Midbrain (tissue), 1 donor: ENCODE data around the gene ENDOV.
A peak's percentile ranks its signal among the peaks of the same experiment; 100 is the strongest.

ENCODE experiments used
- DNase-seq: peaks from one replicate; lab custom pipeline; 2025; lab: John Stamatoyannopoulos, UW

The ENDOV gene

GRCh38 chr17:80468242-80468641 is 53.3 kb downstream of the ENDOV start:
- DNase-seq, result no peak

- no peak for DNase-seq
Measured at GRCh38 chr17:80468781-80469493, 54.0 kb downstream of the ENDOV start.

DNA sequence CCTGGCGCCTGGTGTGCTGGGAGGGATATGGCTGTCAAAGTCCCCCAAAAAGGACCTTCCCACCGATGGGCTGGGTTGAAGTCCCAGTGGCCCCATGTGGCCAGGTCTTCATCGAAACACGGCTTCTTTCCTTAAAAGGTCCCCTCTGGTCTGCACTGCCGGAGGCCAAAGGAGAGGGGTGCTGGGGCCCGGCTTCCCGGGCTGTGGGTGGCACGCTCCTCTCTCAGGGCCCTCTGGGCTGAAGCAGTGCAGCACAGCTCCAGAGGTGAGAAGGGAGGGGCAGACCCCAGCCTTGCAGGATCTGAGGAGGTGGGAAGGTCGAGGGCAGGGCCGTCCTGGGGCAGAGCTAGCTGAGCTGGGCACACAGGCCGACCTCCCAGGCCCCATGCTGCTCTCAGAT is 54.7 kb downstream of the ENDOV start:
- no peak for DNase-seq

- no peak for DNase-seq
Measured at GRCh38 chr17:80470603-80471002, 55.6 kb downstream of the ENDOV start.

GRCh38 chr17:80471922-80472321 is 57.0 kb downstream of the ENDOV start:
- DNase-seq, result no peak

DNA sequence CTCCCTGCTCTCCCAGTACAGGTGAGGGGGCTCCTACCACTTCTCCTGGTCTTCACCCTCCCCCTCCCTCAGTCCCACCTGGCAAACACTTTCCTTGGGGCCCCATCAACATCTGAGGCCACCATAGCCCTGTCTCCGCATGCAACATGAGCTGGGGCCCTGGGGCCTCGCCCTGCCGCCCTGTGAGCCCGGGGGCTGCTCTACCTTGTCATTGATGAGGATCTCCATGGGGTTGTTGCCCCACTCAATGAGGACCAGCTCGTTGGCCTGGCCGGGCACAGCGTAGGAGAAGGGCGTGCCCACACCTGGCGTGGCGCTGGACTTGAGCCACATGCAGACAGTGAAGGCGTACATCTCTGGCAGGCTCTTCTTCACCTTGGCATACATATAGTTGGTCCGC is 58.0 kb downstream of the ENDOV start:
- DNase-seq, result no peak

DNA sequence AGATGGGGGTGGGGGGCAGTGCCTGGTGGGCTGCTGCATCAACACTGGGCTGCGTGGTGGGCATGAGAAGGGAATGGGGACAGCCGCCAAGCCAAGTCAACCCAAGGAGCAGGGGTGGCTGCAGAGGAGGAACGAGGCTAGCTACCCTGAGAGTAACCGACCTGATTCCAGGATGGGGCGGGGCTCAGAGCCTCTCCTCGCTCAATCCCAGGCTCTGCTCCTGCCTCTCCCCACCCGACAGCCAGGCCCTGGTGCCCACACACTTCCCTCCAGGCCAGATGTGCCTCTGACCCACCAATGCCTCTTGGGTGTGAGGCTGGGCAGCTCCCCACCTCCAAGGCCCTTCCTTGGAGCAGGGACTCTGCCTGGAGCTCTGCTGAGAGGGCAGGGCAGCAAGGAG is 58.7 kb downstream of the ENDOV start:
- DNase-seq, result no peak

DNA sequence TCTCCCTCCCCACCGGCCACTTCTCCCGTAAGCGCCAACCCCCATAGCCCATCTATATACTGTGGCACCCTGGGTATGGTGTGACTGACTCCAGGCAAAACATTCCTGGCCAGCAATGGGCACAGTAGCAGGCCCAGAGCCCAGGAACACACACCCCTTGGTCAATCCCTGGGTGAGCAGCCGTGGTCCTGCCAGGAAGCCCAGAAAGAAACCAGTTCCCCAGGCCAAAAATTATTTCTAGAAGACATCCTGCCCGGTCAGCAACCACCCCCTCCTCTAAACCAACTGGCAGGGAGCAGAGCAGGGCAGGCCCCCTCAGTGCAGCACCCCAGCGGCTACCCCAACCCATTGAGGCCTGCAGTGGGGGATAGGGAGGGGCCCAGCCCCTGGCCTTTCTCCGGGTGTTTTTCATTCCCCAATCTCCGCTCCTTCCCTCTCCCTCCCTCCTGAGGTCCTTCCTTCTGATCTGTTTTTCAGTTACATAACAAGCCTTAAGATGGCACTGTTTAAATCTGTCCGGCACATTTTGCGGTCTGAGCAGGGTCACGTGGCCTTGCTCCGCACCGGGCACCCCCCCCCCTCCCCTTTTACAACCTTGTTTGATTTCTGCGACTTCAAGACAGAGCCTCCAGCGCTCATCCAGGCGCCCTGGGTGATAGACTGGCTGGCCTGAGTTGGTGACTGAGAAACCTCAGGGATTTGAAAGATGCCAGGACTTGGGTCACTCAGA is 59.4 kb downstream of the ENDOV start:
- peak; percentile 29 for DNase-seq

GRCh38 chr17:80474961-80475909 is 60.3 kb downstream of the ENDOV start:
- DNase-seq, result no peak

GRCh38 chr17:80475910-80476876 is 61.2 kb downstream of the ENDOV start, which contains the start of gene NPTX1:
Gene NPTX1 (minus strand): TSS chr17:80476607. CDS start chr17:80476446, 161 bp downstream.
- no peak for DNase-seq

GRCh38 chr17:80476877-80477646 is 62.1 kb downstream of the ENDOV start:
- no peak for DNase-seq

DNA sequence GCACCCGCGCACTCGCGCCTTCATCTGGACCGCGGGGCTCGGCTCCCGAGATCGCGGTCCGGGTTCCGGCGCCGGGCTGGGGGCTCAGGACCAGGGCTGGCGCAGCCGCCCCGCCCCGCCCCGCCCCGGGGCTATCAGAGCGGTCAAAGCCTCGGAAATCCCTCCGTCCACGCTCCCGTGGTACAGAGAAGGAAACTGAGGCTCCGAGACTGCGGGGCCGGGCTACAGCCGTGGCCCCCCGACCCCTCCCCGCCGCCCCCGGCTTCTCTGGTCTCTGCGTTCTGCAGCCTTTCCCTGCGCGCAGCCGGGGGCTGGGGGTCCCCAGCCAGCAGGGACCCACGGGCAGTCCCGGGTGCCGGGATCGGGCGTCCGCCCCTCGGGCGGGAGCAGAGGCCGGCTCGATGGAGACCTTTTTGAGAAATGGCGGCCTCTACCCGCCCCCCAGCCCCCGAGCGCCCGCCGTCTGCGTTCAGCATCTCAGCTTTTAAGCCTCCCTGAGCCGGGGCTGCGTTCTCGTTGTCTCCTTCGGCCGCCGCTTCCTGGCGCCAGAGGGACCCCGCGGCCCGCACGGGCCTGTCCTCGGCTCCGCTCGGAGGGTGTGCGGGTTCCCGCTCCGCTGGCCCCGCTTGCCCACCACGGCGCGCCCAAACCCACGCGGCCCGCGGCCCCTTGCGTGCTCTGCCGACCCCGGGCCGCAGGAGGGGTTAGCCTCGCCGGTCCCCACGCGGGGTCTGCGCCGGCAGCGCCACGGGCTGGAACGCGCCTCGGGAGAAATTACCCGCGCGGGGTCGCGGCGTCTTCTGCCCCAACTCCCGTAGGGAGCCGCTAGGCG is 62.9 kb downstream of the ENDOV start:
- peak; percentile 14 for DNase-seq

DNA sequence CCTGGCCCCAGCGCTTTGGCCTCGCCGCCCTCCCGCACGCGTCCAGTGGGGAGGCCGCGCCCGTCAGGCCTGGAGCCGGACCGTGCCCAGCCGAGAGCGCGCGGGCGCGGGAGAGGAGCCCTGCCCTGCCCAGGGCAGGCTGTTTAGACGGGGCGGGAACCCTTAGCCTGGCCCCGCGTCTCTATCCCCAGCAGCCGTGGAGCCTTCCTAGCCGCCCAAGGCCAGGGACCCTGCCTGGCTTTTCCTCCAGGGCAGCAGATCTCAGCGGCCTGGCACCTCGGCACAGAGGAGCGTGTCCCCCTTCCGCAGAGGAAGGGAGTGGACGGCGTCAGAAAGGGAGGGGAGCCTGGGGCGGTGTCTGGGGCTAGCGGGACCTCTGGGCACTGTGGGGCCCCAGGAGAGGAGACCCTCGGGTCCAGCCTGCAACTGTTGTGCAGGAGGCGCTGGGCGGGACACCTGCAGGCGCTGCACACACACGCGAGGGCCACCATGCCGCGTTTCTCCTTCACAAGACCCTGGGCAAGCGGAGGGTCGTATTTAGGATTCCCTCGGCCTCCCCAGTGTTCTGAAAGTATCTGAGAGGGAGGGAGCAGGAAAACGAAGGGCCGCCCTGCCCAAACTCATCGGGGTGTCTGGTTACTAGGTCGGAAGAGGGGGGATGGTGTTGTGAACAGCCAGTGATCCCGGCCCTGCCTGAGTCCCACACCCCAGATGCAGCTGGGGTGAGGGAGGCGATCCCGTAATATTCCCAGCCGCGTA is 63.7 kb downstream of the ENDOV start:
- DNase-seq, result no peak

DNA sequence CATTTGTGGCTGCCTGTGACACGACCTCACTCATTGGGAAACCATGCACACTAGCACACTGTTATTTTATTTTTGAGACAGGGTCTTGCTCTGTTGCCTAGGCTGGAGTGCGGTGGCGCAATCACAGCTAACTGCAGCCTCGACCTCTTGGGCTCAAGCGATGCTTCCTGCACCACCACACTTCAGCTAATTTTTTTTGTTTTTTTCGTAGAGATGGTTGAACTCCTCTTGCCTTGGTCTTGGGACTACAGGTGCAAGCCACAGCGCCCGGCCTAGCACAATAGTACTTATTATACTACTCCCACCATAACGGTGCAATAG is 64.2 kb downstream of the ENDOV start:
- no peak for DNase-seq

DNA sequence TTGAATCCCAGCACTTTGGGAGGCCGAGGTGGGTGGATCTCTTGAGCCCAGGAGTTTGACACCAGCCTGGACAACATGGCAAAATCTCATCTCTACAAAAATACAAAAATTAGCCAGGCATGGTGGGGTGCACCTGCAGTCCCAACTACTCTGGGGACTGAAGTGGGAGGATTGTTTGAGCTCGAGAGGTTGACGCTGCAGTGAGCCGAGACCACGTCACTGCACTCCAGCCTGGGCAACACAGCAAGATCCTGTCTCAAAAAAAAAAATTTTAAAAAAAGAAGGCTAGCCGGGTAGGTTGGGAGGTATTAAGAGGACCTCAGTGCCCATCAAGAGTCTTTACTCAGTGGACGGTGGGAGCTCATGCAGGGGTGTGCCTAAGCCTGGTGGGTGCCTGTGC is 65.3 kb downstream of the ENDOV start:
- DNase-seq, result no peak

DNA sequence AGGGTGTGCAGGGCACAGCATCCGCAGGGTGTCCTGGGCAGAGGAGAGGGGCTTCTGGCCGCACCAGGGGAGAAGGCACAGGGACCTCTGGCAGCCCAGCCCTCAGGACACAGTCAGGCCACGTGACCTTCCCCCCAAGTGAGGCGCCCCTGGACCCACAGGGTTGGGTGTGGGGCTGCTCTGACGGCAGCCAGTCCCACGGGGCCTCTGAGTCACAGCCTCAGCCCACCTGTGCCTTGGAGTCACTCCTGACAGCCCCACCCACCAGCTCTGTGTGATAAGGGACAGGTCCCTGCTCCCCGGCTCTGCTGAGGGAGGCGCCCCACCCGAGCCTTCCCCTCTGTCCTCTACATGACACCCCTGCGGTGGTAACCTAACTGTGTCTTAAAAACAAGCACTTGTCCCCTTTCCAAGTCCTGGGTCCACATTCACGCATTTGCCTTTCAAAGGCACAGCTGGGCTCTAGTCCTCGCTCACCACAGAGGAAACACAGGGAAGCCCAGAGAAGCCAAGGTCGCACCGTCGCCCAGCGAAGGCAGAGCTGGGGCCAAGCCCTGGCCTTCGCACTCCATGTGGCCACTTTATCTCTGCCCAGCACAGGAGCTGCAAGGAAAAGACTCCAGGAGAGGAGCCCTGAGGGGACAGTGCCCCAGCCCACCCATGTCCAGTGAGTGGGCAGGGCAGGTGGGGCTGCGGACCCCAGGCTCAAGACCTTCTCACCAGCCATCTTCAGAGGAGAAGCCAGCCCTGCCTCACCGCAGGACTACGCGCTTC is 66.5 kb downstream of the ENDOV start:
- DNase-seq, result no peak

DNA sequence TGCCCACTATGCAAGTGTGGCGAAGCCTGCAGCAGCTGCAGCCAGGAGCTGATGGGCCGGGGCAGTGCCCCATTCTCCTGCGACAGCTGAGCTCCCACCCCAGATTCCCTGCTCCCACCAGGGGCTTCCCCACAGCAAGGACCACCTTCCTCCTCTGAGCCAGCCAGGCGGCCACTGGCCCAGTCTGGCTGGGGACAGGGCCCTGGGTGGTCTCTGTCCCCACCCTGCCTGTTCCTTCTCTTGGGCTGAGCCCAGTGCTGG is 67.0 kb downstream of the ENDOV start:
- DNase-seq, result no peak

DNA sequence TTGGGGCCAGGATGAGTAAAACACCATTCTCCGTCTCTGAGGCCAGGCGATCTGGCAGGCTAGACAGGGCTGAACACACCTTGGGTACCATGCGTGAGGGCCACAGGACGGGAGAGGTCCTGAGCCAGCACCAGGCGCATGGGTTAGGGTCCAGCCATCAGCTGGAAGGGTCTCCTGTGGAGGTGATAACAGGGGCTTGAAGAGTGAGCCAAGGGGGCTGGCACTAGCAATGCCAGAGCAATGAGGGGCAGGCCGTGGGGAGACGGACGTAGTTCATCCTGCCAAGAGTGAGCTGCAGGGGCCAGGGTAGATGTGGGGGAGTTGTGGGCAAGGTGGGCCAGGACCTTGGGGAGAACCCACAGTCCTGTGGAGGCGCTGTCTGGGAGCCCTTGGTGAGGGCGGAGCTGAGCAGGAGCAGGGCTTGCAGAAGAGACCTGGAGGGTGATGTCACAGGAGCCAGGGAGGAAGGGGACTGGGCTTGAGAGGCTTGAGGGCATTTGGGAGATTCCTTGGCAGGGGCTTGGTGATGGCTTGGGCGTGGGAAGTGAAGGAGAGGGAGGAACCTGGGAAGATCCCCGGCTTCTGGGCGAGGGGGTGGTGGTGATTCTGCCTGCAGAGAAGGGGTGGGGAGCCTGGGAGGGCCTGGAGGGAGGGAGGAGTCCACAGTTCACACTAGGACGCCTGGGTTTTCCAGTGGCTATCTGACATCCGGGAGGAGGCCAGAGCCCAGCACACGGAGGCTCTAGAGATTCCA is 67.8 kb downstream of the ENDOV start:
- no peak for DNase-seq
